AG08396 (cell line): Measurements from ENCODE around the gene ALG8.
"Not testable (repeated sequence)": the region's sequence is repeated elsewhere in the genome, so short reads cannot be mapped to it uniquely, and the experiment has no call there.

Experiments
- DNase-seq: peaks from one replicate; pipeline ENCODE4 v3.0.0; 2012; ENCODE audit warnings: low spot score, mixed read lengths

ALG8 gene

GRCh38 chr11:78100676-78101472 is 38.6 kb downstream of the ALG8 start:
- DNase-seq, result no peak

GRCh38 chr11:78100261-78100660 is 39.2 kb downstream of the ALG8 start:
- no peak for DNase-seq

- DNase-seq, result no peak
These were observed 39.8 kb downstream of the ALG8 start for GRCh38 chr11:78099666-78100065.

- DNase-seq, result no peak
These were observed 41.6 kb downstream of the ALG8 start for GRCh38 chr11:78097666-78098385.

GRCh38 chr11:78094250-78094649 is 45.2 kb downstream of the ALG8 start:
- no peak for DNase-seq

GRCh38 chr11:78086521-78087074 is 52.8 kb downstream of the ALG8 start:
- DNase-seq, result not testable (repeated sequence)

- no peak for DNase-seq
These were observed 53.5 kb downstream of the ALG8 start for GRCh38 chr11:78085972-78086371.

- not testable (repeated sequence) for DNase-seq
These were observed 54.9 kb downstream of the ALG8 start for GRCh38 chr11:78084506-78084905.

- no peak for DNase-seq
These were observed 56.4 kb downstream of the ALG8 start for GRCh38 chr11:78083021-78083420.

- no peak for DNase-seq
These were observed 57.3 kb downstream of the ALG8 start for GRCh38 chr11:78082146-78082545.

- no peak for DNase-seq
These were observed 57.8 kb downstream of the ALG8 start for GRCh38 chr11:78081583-78081982.

GRCh38 chr11:78080818-78081495 is 58.5 kb downstream of the ALG8 start:
- peak; percentile 41 for DNase-seq

- no peak for DNase-seq
These were observed 59.2 kb downstream of the ALG8 start for GRCh38 chr11:78080084-78080817.

- peak; percentile 83 for DNase-seq
These were observed 60.0 kb downstream of the ALG8 start, which contains the start of gene NDUFC2 for GRCh38 chr11:78079232-78080083. TSS of gene NDUFC2 (minus strand) at chr11:78079862. CDS start at chr11:78079744, 118 bp downstream.

- no peak for DNase-seq
These were observed 60.9 kb downstream of the ALG8 start for GRCh38 chr11:78078218-78079167.

GRCh38 chr11:78077592-78077991 is 61.8 kb downstream of the ALG8 start:
- not testable (repeated sequence) for DNase-seq

- DNase-seq, result no peak
These were observed 62.6 kb downstream of the ALG8 start for GRCh38 chr11:78076733-78077403.

- DNase-seq, result no peak
These were observed 64.7 kb downstream of the ALG8 start for GRCh38 chr11:78074756-78075155.

GRCh38 chr11:78072455-78072854 is 67.0 kb downstream of the ALG8 start:
- DNase-seq, result no peak
